HG03575 (cell line): ENCODE measurements around the gene KRTAP5-4.
"Not testable (repeated sequence)": the region's sequence is repeated elsewhere in the genome, so short reads cannot be mapped to it uniquely, and the experiment has no call there.

Experiments
- ATAC-seq: cut with Tn5 transposase; IDR thresholded peaks from one replicate; pipeline ENCODE4 v1.9.1; 2021; ENCODE audit not compliant: unreplicated experiment, insufficient number of reproducible peaks, low FRiP score; ENCODE audit errors: extremely low read depth

KRTAP5-4 gene

GRCh38 chr11:1608363-1608762, 13.6 kb downstream of the KRTAP5-4 start, which contains the start of gene KRTAP5-3:
Gene KRTAP5-3, minus strand, starts transcription at chr11:1608463. Its CDS starts 78 bp downstream, at chr11:1608385.
- ATAC-seq: no peak

- not testable (repeated sequence) for ATAC-seq
Measured at GRCh38 chr11:1607901-1608300, 14.0 kb downstream of the KRTAP5-4 start.

GRCh38 chr11:1607156-1607845, 14.6 kb downstream of the KRTAP5-4 start:
- ATAC-seq: not testable (repeated sequence)

- not testable (repeated sequence) for ATAC-seq
Measured at GRCh38 chr11:1605923-1606322, 16.0 kb downstream of the KRTAP5-4 start.

GRCh38 chr11:1604711-1605110, 17.2 kb downstream of the KRTAP5-4 start:
- no peak for ATAC-seq

GRCh38 chr11:1604181-1604580, 17.8 kb downstream of the KRTAP5-4 start:
- no peak for ATAC-seq

- ATAC-seq: no peak
Measured at GRCh38 chr11:1603629-1604028, 18.3 kb downstream of the KRTAP5-4 start.

GRCh38 chr11:1601663-1602062, 20.3 kb downstream of the KRTAP5-4 start:
- not testable (repeated sequence) for ATAC-seq

- ATAC-seq: no peak
Measured at GRCh38 chr11:1600626-1601025, 21.3 kb downstream of the KRTAP5-4 start.

- ATAC-seq: no peak
Measured at GRCh38 chr11:1598816-1599215, 23.1 kb downstream of the KRTAP5-4 start.

GRCh38 chr11:1598406-1598805, 23.5 kb downstream of the KRTAP5-4 start:
- ATAC-seq: not testable (repeated sequence)

GRCh38 chr11:1597994-1598380, 24.0 kb downstream of the KRTAP5-4 start, which contains the start of gene KRTAP5-2:
Gene KRTAP5-2, minus strand, starts transcription at chr11:1598294. Its CDS starts 44 bp downstream, at chr11:1598250.
- no peak for ATAC-seq

GRCh38 chr11:1597331-1597993, 24.5 kb downstream of the KRTAP5-4 start:
- no peak for ATAC-seq

- not testable (repeated sequence) for ATAC-seq
Measured at GRCh38 chr11:1596576-1597121, 25.3 kb downstream of the KRTAP5-4 start.

- ATAC-seq: not testable (repeated sequence)
Measured at GRCh38 chr11:1595994-1596575, 25.9 kb downstream of the KRTAP5-4 start.

GRCh38 chr11:1592628-1593027, 29.3 kb downstream of the KRTAP5-4 start:
- no peak for ATAC-seq

GRCh38 chr11:1589996-1590395, 31.9 kb downstream of the KRTAP5-4 start:
- ATAC-seq: no peak

GRCh38 chr11:1589191-1589963, 32.6 kb downstream of the KRTAP5-4 start:
- ATAC-seq: not testable (repeated sequence)

GRCh38 chr11:1586699-1587098, 35.2 kb downstream of the KRTAP5-4 start:
- no peak for ATAC-seq
